ENCODE measurements around the gene PTPN3.

The PTPN3 gene

DNA sequence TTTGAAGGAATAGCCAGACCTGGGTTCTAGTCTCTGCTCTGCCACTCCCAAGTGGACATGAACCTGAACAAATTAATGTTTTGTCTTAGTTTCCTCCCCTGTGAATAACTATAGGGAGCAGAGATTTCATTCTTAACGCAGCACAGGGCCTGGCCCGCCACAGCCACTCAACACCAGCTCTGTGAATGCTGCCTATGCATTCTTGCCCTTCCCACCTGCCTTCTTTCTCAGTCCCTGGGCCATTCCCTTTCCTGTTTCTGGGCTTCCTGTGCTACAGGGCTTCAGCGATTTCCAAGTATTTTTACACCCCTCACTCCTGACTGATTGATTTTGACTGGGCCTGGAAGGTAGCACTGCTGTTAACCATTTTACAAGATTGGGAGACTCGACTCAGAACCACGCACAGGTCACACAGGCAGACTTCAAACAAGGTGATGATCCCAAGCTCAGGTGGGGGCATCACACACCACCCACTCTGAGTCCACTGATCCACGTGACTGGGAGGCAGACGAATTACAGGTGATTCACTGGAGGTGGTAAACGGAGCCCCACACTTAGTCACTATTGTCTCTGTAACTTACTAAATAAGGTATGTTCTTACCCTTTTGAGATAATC, 21.4 kb downstream of the PTPN3 start:
- no peak for DNase-seq (ENCODE audit: low read depth, low spot score)

DNA sequence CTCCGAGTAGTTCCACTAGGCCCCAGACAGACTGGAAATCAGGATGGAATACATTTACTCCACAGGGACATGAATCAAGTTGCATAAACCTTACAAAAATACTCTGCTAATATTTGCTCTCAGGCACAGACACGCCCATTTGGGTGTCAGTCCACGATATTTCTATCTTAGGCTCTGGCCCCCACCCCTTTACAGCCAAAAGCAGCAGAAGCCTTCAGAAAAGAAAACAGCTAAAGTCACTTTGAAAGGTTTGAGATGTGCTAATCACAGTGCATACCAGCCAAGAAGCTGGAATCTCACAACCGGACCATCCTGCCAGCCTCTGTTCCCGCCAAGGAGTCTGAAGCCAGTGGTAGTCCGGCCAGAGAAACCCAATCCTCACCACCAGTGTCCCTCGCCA, 22.6 kb downstream of the PTPN3 start:
- no peak for DNase-seq (ENCODE audit: low read depth, low spot score)

DNA sequence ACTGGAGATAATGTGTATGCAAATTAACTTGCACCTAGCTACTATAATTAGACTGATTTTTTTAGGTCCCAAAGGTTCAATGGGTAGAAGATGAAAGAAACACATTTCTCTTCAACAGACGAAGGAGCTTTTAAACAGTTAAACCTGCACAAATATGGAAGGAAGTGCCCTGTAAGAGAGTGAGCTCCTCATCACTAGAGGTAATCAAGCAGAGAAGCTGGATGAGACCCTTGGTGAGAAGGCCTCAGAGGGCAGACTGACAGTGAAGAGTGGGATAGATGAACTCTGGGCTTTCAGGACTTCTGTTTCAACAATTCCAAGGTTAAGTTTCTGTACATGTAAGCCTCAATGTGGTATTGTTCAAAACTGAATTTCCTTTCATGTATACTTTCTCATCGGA, 23.2 kb downstream of the PTPN3 start:
- no peak for DNase-seq (ENCODE audit: low read depth, low spot score)

DNA sequence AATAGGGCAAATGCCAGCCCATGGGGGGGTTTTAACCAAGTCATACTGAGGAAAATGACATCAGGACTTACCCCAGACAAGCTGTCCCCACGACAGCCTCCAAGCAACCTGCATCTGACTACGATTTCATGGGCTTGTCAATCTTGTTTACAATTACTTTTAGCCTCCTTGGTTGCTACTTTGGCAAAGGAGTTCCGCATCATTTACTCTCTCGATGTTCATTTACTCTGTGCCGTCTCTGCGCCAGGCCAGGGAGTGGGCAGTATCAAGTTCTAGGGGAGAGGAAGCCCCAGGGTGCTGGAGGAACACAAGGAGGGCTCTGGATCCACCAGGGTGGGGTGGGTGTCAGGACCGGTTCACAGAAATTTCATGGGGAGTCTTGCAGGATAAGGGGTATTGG, 23.9 kb downstream of the PTPN3 start:
- no peak for DNase-seq (ENCODE audit: low read depth, low spot score)

DNA sequence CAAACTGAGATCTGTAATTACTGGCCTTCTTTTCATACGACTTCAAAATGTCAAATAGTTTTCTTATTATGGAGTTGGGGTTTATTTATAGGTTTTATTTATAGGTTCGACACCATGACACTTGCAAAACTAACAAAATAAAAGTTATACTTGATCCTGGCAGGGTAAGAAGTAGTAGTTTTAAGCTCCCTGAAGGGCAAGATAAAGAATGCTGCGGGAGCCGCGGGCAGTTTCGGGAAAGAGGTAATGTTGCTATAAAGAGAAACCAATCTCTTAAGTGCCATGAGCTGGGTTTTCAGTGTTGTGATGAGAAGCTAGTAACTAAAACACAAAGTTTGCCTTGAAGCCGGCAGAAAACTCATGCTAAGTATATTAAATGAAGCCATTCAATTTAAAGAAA, 24.8 kb downstream of the PTPN3 start:
- no peak for DNase-seq (ENCODE audit: low read depth, low spot score)

DNA sequence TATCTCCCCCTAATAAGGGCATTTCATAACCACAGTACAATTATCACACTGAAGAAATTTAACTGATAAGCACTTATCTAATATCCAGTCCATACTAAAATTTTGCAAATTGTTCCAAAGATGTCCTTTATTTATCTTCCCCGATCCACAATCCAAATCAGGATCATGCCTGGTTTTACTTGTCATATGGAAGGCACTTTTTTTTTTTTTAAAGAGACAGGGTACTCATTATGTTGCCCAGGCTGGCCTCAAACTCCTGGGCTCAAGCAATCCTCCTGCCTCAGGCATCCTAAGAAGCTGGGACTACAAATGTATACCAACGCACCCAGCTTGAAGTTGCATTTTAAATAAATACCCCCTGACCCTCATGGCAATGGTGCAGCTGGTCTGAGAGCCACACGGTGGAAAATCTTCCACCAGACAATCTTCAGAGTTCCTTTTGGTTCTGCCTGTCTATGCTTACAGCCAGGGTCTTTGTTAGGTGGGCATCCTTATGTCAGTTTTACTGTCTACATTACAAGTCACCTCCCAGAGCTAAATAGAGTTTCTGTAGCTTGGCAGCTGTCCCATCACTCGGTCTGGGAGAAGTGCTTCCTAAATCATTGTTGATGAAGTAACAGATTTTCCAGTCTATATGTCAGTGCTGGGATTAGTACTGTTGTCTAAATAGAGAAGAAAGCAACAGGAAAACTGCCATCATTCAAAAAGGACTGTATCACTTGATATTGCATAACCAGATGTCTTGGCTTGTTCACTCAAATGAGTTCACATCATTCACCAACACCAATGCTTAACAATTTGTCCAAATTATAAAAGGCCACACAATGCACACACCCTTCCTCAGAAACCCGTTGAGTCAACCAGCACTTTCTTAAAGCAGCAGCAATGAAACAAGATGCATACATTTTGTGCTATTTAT, 26.4 kb downstream of the PTPN3 start:
- DNase-seq (ENCODE audit: low read depth, low spot score): no peak

DNA sequence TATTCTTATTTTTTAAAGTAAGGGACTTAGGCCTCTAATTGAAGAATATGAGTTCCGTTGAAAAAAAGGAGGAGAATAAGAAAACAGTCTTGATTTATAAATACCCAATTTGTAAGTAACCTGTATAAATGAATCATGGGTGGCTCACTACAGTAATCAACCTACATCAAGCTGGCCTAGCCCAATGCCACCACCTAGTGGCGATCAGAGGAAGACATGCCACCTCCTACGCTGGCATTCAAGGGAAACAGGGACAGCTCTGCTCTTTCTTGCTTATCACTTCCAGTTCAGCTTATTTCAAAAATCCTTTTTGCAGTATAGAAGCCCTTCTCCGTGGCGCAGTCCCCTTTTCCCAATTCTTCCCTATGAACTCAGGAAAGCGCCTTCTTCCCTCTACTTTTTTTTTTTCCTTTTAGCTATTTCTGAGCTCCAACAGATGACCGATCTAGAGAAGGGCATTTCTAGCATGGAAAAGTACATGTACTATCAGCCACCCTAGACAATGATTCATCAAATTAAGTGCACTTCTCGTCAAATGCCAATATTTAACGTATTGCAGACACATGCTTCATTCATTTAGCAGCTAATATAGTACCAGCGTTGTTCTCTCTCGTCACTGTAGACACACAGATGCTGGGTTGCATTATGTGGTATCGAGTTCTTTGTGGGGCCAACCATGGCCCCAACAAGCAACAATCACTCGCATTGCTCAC, 28.3 kb downstream of the PTPN3 start:
- no peak for DNase-seq (ENCODE audit: low read depth, low spot score)

DNA sequence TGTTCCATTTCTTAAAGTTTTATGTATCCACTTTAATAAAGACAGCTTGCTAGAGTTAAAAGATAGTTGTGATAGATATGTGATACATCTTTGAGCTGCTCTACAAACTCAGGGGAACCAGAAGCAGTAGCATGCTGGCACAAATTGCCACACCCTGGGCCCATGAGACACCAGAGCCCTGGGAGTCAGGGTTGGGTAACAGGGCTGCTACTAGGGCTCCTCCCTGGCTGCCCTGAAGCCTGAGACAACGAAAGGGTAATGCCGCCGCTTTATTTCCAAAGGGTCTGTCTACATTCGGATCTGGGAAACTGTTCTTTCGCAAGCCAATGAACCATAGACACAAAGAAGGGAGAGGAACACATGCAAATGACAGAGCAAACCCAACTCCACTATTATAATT, 29.2 kb downstream of the PTPN3 start:
- DNase-seq (ENCODE audit: low read depth, low spot score): no peak

DNA sequence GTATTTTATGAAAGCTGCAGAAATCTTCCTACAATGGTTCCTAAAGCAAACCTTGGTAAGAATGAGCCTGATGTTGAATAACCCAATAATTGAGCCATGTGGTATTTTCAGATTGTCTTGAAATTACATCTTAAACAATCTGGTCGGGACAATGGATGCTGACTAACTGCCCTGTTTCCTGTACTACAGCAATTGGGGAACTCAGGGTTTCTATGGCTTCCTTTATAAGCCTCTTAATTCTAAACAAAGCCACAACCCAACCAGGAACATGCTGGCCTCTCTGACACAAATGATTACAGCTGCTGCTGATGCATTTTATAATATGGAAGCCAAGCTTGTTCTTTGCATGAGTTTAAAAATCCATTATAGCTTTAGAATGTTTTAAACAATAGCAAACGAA, 30.2 kb downstream of the PTPN3 start:
- no peak for DNase-seq (ENCODE audit: low read depth, low spot score)

DNA sequence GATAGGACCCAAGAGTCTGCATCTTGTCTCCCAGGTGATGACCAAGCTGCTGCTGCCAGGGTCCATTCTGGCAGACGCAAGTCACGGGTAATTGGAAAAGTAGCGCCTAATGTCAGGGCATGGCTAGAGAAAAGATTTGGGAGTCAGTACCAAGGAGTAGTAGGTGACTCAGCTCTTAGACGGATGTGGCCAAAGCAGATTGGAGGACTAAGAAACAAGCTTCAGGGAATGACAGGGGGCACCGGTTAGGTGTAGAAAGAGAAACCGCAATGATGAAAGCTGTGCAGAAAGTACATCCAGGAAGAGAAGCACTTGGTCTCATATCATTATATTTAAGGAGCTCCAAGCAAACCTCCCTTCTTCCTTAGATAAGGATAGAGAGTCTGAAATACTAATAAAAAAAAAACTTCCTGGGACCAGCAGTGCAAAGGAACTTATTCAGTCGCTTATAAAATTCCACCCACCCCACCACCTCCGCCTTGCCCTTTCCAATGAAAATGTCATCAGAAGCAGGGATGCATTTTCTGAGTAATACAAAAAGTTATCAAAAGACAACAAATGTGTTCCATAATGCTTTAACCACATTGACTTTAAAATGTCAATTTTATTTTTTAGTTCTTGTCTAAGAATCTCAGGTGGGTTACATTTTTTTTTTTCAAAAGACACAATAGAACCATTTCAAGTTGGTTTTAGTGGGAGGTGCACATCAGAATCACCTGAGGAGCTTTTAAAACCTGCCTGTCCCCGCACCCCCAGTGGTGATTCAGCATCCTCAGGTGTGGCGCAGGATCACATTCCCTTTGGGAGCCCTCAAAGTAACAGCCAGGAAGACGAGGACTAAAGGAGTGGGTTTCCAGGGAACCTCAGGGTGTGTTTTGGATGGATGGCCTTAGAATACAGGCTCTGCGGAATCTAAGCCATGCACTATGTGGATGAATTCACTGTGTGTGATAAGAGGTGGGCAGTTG, 31.2 kb downstream of the PTPN3 start:
- no peak for DNase-seq (ENCODE audit: low read depth, low spot score)

DNA sequence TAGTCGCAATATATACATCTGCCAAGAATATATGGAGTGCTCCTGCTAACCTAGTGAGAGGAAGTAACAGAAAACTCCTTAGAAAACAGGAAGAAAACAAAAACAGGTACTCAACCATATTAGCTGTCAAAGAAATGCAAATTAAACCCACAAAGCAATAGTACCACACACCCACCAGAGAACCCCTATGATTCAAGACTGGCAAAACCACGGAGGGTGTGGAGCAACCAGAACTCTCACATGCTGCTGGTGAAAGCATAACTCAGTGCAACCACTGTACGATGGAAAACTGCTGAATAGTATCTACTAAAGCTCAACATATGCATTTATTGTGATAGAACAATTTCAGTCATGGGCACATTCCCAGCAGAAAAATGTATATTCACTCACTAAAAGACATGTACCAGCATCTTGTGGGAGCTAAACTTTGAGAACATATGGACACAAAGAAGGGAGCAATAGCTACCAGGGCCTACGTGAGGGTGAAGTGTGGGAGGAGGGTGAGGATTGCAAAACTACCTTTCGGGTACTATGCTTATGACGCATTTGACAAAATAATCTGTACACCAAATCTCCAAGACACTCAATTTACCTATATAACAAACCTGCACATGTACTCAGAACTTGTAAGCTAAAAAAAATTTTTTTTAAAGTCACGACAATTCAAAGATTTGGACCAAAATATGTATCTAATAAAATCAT, 34.0 kb downstream of the PTPN3 start:
- DNase-seq (ENCODE audit: low read depth, low spot score): no peak

DNA sequence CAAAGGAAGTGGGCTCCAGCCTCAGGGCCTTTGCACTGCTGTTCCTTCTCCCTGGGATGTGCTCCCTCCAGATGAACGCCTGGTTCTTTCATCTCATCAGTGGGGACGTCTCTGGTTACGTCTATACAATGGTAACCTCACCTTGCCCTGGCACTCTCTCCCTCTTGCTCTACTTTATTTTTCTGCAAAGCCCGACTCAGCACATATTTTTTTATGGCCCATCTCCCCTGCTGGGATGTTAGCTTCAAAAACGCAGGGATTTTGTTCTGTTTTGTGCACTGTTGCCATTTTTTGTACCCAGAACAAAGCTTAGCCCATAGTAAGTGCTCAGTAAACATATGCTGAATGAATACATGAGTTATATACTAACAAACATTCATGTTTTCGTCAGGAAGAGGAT, 37.5 kb downstream of the PTPN3 start:
- DNase-seq (ENCODE audit: low read depth, low spot score): no peak

DNA sequence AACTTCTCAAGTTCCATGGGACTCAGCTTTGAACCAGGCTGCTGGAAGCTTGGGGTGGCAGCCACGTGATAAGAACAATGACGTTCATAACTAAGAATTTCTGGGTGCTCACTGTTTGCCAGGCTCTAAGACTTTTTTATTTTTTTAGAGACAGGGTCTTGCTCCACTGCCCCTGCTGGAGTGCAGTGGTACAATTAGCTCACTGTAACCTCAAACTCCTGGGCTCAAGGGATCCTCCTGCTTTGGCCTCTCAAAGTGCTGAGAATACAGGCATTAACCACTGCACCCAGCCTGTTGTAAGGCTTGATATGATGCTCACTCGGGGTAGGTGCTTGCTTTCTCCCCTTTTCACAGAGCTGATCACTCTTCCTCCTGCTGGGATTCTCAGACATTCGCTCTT, 38.7 kb downstream of the PTPN3 start:
- no peak for DNase-seq (ENCODE audit: low read depth, low spot score)

DNA sequence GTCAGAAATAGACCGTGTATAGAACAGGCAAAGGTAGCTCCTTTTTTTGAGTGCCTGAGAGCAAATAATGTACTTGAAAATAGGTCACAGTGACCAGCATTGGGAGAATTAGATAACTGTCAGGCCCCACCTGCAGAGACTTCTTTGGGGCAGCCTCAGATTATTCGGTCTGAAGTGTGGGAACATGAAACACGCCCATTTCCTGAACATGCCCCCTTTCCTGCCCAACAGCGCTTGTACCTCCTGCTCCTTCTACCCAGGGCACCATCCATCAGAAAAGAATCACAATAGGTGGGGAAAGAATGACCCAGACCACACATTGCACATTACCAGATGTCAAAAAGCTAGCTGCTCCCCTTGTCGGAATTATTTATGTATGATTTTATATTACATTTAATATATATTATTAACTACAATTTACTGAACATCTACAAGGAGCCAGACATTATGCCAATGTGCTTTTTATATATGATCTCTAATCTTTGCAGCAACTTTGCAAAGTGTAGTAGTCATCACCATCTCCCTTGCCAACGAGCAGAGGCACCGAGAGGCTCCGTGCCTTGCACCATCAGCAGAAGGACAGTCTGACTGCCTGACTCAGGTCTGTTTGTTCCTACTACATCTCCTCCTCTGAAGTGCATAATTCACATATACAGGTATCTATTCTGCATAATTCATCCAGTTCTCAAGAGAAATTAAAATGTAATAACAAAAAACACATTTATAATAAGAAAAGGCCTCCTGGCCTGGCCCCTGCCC, 39.5 kb downstream of the PTPN3 start:
- no peak for DNase-seq (ENCODE audit: low read depth, low spot score)

DNA sequence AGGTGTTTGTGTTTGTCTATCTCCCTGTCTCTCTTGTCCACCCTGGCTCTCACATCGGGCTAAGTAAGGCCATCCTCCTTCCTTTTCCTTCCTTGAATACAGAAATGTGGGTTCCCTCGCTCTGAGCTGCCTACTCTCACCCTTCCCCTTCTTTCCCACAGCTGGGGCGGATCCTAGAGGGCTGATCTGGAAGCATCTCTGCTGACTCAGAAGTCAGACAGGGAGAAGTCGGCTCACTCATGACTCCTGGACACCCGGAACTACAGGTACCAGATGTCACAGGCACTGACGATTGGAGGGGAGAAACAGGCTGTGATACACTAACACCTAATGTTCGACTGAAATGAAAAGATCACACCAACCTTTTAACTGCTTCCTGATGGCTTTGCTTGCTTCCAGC, 41.3 kb downstream of the PTPN3 start:
- DNase-seq (ENCODE audit: low read depth, low spot score): no peak

DNA sequence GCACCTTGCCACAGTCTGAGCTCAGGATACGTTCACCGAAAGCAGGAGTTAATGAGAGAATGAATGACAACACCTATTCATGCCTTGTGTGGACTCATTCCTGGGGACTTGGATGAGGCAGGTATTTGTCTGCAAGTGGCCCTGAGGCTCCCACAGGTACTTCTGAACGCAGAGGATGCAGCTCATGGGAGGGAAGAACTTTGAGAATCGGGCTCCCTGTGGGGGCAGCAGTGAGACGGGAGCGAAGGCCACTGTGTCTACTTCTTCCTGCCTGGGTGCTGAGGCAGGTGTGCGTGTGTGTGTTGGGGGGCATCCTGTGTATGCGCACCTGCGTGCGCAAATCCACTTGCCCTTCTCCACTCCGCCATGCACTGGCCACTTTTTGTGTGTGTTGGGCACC, 42.2 kb downstream of the PTPN3 start:
- DNase-seq (ENCODE audit: low read depth, low spot score): no peak

DNA sequence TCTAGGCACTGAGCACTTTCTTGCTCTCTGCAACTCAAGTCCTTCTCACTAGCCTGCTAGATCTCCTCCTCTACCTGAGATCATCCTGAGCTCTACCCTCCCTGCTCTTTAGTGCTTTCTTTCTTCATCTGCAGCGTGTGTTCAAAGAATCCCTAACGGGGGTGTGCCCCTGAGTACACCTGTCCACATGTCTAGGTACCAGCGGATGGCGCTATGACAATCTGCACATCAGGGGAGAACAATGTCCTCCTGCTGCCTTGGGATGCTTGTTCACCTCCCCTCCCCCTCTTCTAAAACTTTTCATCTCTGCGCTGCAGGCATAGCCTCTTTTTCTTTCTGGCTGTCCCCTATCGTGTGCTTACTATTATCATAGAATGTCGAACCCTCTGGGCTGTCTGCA, 42.7 kb downstream of the PTPN3 start:
- no peak for DNase-seq (ENCODE audit: low read depth, low spot score)

DNA sequence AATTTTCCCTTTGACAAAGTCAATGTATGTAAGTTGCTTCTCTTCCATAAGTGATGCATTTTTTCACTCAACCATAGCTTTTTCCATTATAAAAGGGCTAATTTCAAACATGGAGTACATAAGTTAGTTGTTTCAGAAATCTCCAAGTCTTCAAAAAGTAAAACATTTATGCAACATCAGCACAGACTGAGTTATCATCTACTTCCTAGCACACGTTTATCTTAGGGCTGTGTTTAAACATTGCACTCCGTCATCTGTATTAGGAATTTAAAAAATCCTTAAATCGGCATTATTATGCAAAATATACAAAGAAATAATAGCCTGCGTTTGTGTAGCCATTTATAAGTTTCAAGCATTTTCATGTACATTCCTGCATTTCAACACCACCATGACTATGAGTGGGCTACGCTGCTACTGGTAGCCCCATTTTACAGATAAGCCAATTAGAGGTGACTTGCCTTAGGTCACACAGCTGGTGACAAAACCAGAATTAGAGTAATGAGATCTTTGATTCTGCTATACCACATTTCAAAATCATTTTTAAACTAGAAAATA, 43.4 kb downstream of the PTPN3 start:
- DNase-seq (ENCODE audit: low read depth, low spot score): no peak

DNA sequence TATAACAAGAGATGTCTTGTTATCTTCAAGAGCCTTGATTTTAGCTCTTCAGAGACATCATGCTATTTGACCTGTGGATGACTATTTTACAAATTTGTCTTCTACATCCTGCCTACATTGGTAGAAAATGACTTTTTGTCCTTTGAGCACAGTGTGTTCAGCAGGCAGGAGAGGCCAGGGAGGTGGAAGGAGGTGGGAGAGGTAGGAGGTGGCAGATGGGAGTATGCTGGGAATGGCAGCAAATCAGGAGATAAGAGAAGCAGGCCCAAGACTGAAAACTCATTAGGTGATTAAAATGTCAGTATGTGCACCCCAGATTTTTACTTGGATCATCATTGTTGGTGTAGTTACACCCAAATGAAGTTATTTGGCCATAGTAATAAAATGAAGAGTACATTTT, 44.1 kb downstream of the PTPN3 start:
- no peak for DNase-seq (ENCODE audit: low read depth, low spot score)
